Testis (tissue), 3 donors: ENCODE measurements around the gene NEUROD2. TPM values are rescaled to one million over a fixed set of nuclear protein-coding genes. Genes with fewer than 3 reads are reported as not detected.

Experiments
- DNase-seq: peaks from one replicate; pipeline ENCODE4 v3.0.0-alpha.2; 2019
- H3K27ac ChIP-seq, 2 donors: fragments of 200-600 bp; sonication (generic); one replicate each; pipeline ENCODE4 v1.5.1; 2019
- H3K27me3 ChIP-seq: fragments of 200-600 bp; sonication (generic); one replicate; pipeline ENCODE4 v1.5.1; 2019
- H3K36me3 ChIP-seq: fragments of 200-600 bp; sonication (generic); one replicate; pipeline ENCODE4 v1.5.1; 2017; ENCODE audit warnings: low read depth; ENCODE audit errors: missing control alignments
- H3K4me1 ChIP-seq: fragments of 200-600 bp; sonication (generic); one replicate; pipeline ENCODE4 v1.5.1; 2019
- H3K4me3 ChIP-seq, 2 donors: fragments of 200-600 bp; sonication (generic); one replicate each; pipeline ENCODE4 v1.5.1; 2017 to 2019
- H3K9me3 ChIP-seq: fragments of 200-600 bp; sonication (generic); one replicate; pipeline ENCODE4 v1.5.1; 2017
- POLR2A ChIP-seq: fragments of 450-650 bp; IDR thresholded peaks from one replicate; pipeline ENCODE4 v1.6.1; 2017; ENCODE audit warnings: antibody characterized with exemption, mild to moderate bottlenecking, moderate library complexity
- WGBS, 2 donors: methylation state at CpG; one replicate each; pipeline ENCODE4 v1.1.5; 2018; 5-methylcytosine and 5-hydroxymethylcytosine counted together
- intact Hi-C: fragments of 100-400 bp; cut with DNase I; formaldehyde crosslinking; loops from one replicate; pipeline ENCODE4 v1.15.1; 2023; ENCODE audit warnings: low total_unique reads
- polyA plus RNA-seq: library from polyadenylated mRNA; stranded (reverse); fragments of 350-450 nt; fragmentation: Illumina TruSeq; extraction: RNeasy Lipid Tissue Mini Kit (QIAGEN cat#74804); gene quantifications from one replicate; pipeline ENCODE4 v1.2.3, GENCODE V29; 2014; ENCODE audit warnings: low read depth, low replicate concordance; ENCODE audit not compliant: insufficient read depth
- total RNA-seq, 2 donors: library from RNA; depleted of rRNA; stranded (reverse); fragments of >200 nt; gene quantifications; one replicate each; pipeline ENCODE4 v1.2.3, GENCODE V29; 2016
- TF ChIP-seq, protein P1 (sequence below), 3 experiments: fragments of 450-650 bp in 2 of 3; fragments of 200-600 bp in 1 of 3; sonication (generic) in 1 of 3; IDR thresholded peaks; one replicate each; pipeline ENCODE4 v1.5.1; 2016 to 2019; ENCODE audit warnings: antibody characterized with exemption in 3 of 3, mild to moderate bottlenecking in 2 of 3, moderate library complexity in 1 of 3

NEUROD2 gene
- total and polyA plus RNA-seq, 3 donors from 2014 or later: 0.19 TPM; not detected in 2

DNA sequence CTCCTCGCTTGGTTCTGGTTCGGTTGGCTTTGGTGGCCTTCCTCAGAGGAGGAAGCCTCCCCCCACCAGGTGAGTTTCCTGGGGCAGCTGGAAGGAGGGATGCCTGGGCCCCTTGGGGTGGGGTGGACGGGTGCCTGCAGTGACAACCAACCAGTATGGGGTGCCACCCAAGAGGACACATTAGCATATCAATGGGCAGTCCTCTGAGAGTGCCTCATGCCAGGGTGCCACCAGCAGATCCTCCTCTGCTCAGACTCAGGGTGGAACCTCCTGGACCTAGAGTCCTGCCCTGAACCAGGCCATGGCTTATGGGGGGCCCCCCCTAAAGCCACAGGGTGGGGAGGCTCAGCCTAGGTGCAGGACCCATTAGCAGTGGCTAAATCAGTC, 21.8 kb upstream of the NEUROD2 start:
- no peaks in the 10 kb centered on the region for H3K9me3 ChIP-seq
- no peak for TF ChIP-seq POLR2A
- TF ChIP-seq, protein P1, sequence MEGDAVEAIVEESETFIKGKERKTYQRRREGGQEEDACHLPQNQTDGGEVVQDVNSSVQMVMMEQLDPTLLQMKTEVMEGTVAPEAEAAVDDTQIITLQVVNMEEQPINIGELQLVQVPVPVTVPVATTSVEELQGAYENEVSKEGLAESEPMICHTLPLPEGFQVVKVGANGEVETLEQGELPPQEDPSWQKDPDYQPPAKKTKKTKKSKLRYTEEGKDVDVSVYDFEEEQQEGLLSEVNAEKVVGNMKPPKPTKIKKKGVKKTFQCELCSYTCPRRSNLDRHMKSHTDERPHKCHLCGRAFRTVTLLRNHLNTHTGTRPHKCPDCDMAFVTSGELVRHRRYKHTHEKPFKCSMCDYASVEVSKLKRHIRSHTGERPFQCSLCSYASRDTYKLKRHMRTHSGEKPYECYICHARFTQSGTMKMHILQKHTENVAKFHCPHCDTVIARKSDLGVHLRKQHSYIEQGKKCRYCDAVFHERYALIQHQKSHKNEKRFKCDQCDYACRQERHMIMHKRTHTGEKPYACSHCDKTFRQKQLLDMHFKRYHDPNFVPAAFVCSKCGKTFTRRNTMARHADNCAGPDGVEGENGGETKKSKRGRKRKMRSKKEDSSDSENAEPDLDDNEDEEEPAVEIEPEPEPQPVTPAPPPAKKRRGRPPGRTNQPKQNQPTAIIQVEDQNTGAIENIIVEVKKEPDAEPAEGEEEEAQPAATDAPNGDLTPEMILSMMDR (IDR thresholded peaks at IDR 0.05): no peak
- intact Hi-C loops: loop anchor here (5.0 kb wide), 1 partner anchor 118 kb away; no protein-coding TSS in a partner anchor
- H3K27me3 ChIP-seq: no peaks in the 10 kb centered on the region
- 85 to 94% methylated on average over 2 to 3 of the region's 3 CpGs for WGBS, 2 donors
- no peak overlapping the region for H3K4me3 ChIP-seq
- H3K27ac ChIP-seq: no peak overlapping the region
- H3K4me1 ChIP-seq: peaks cover 44% of the 10 kb centered on the region
- DNase-seq: no peak
- no peaks in the 10 kb centered on the region for H3K36me3 ChIP-seq

DNA sequence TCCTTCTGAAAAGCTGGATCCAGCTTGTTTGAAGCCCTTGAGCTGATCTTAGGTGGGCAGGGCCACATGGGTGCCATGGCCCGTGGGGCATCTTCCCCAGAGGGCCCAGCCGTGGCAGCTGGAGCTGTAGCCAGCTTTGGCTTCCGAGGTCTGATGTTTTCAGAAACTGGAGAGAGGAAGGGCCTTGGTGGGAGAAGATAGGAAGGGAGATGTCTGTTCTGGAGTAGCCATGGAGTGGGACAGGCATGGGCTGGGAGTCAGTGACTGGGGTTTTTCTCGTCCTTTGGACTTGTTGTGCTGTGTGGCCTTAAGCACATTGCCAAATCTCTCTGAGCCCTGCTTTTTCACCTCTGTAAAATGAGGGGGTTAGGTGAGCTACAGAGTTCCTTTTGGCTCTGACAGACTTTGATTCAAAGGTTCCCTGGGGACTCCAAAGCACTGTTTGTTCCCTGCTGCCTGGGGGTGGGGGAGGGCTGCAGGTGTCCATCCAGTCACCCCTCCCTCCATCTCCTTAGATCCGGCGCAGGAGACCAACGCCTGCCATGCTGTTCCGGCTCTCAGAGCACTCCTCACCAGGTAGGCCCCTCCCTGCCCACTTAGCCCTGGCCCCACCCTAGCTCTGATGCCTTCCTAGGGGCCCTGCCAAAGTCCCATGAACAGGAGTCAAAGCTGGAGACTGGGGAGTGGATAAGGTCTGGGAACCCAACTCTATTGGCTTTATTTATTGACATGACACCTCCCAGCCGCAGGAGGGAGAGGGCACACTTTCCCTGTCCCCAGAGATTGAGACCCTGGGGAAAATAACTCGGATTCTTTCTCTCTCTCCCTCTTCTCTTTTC, 21.2 kb upstream of the NEUROD2 start:
- TF ChIP-seq, protein P1 (IDR thresholded peaks at IDR 0.05): no peak
- TF ChIP-seq POLR2A: no peak
- intact Hi-C loops: loop anchor here (5.0 kb wide), 1 partner anchor 118 kb away; no protein-coding TSS in a partner anchor
- DNase-seq: no peak
- no peaks in the 10 kb centered on the region for H3K27me3 ChIP-seq
- H3K4me1 ChIP-seq: peaks cover 40% of the 10 kb centered on the region
- 63 to 83% methylated on average over 7 to 10 of the region's 10 CpGs for WGBS, 2 donors
- H3K36me3 ChIP-seq: no peaks in the 10 kb centered on the region
- no peak overlapping the region for H3K4me3 ChIP-seq
- H3K9me3 ChIP-seq: no peaks in the 10 kb centered on the region
- H3K27ac ChIP-seq: no peak overlapping the region

DNA sequence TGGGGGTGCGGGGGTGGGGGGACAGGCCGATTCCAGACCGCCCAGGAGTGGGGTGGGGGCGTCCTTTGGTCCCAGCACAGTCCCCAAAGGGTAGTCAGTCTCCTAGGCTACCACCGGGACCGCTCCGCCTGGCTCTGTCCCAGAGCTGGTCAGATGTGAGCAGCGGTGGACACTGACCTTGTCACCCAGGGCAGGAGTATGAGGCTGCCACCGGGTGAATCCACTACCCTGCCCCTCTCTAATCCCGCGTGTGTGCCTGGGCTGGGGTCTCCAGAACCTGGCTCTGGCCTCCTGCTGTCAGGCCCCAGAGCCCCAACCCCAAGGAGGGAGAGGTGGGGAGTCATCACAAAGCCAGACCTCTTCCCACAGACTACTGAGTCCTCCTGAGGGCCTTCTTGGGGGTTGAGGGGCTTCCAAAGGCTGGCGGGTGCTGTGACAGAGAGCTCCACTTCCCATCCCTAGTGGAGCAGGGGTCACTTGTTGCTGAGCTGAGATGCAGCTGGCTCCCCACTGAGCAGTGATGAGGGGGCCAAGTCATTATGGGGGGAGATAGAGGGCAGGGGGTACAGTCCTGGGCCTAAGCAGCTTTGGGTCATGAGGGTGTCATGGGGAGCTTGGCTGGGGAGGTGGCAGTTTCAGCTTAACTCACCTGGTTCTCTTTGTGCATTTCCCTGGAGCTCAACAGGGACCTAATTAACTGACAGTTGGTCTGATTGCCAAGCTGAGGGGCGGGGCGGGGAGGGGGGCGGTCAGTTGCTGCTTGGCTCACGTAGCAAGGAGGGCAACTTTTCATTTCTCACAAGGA, 20.2 kb upstream of the NEUROD2 start:
- H3K27ac ChIP-seq: no peak overlapping the region
- DNase-seq: no peak
- WGBS, 2 donors: 21 to 47% methylated on average over 3 to 6 of the region's 16 CpGs
- no peaks in the 10 kb centered on the region for H3K27me3 ChIP-seq
- no peaks in the 10 kb centered on the region for H3K36me3 ChIP-seq
- H3K9me3 ChIP-seq: no peaks in the 10 kb centered on the region
- H3K4me1 ChIP-seq: peaks cover 37% of the 10 kb centered on the region
- TF ChIP-seq, protein P1 (IDR thresholded peaks at IDR 0.05): no peak
- TF ChIP-seq POLR2A: no peak
- intact Hi-C loops: loop anchor here (5.0 kb wide), 1 partner anchor 119 kb away; no protein-coding TSS in a partner anchor
- peak overlapping the region in 1 of 2 donors; percentile 61 for H3K4me3 ChIP-seq

DNA sequence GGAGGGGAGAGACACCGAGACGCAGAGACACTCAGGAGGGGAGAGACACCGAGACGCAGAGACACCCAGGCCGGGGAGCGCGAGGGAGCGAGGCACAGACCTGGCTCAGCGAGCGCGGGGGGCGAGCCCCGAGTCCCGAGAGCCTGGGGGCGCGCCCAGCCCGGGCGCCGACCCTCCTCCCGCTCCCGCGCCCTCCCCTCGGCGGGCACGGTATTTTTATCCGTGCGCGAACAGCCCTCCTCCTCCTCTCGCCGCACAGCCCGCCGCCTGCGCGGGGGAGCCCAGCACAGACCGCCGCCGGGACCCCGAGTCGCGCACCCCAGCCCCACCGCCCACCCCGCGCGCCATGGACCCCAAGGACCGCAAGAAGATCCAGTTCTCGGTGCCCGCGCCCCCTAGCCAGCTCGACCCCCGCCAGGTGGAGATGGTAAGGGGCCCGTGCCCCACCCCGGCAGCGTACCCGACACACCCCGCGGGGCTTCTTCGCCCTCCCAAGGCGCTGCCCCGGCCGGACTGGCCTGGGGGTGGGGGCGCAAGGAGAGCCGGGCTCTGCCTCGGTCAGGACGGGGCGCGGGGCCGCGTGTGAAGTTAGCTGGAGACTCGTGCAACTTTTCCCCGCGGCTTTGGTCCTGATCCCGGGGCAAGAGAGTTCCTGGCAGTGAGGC, 19.5 kb upstream of the NEUROD2 start:
- Histone ChIP-seq H3K36me3 (no peaks in the 10 kb centered on the region), H3K4me1 (peaks cover 30% of the 10 kb centered on the region), H3K4me3 (peak overlapping the region; percentile 16 to 61), H3K27me3 (no peaks in the 10 kb centered on the region), H3K9me3 (no peaks in the 10 kb centered on the region), H3K27ac (no peak overlapping the region)
- WGBS, 2 donors: 0 to 1% methylated on average over 18 to 54 of the region's 72 CpGs
- intact Hi-C loops: loop anchor here (5.0 kb wide), 1 partner anchor 120 kb away; no protein-coding TSS in a partner anchor
- TF ChIP-seq POLR2A: no peak
- TF ChIP-seq, protein P1 (IDR thresholded peaks at IDR 0.05): no peak
- DNase-seq: no peak
